HepG2 (cell line): Measurements from ENCODE around the gene FIZ1. TPM values are rescaled to one million over a fixed set of nuclear protein-coding genes. Genes with fewer than 3 reads are reported as not detected.

Experiments used
- ATAC-seq: fragments of 200-7000 bp; cut with Tn5 transposase; 3 replicates; pipeline ENCODE4 v1.9.1; 2020; ENCODE audit warnings: mild to moderate bottlenecking, moderate library complexity
- BruUV-seq: library from RNA; stranded (reverse); fragments of 400-500 nt; replicated peaks from 2 replicates; lab custom pipeline; 2021; lab: Mats Ljungman, UMichigan
- CTCF ChIA-PET: fragments of 300-600 bp; formaldehyde crosslinking; extraction: SDS; loops from one replicate; lab custom pipeline; 2021; ENCODE audit warnings: low total read pairs, inconsistent platforms, low intra/inter-chr PET ratio; lab: Yijun Ruan, JAX
- POLR2A ChIA-PET: fragments of 350-600 bp; sonication (Branson Sonifier 250); formaldehyde crosslinking; loops from one replicate; lab custom pipeline; 2020; ENCODE audit warnings: antibody characterized with exemption, inconsistent platforms; lab: Yijun Ruan, JAX
- DNase-seq: peaks from one replicate; pipeline ENCODE4 v3.0.0-alpha.2; 2015; ENCODE audit warnings: low spot score
- FAIRE-seq: peaks from 3 replicates; lab custom pipeline; 2011; peaks lifted over from hg19 to GRCh38; lab: Jason Lieb, UNC
- H2AFZ ChIP-seq: one replicate; pipeline ENCODE4 v1.6.1; 2011; ENCODE audit warnings: low read length, inconsistent platforms
- H3K27ac ChIP-seq: fragments of 300-600 bp; 3 replicates; pipeline ENCODE4 v1.8.0; 2011; ENCODE audit warnings: mixed run types, mild to moderate bottlenecking, mixed read lengths, low read length, inconsistent platforms; ENCODE audit not compliant: insufficient read depth; ENCODE audit errors: extremely low read length
- H3K27me3 ChIP-seq, 2 experiments: fragments of 200-600 bp in 1 of 2; 2 replicates in 1 of 2; 3 replicates in 1 of 2; pipeline versions ENCODE4 v1.6.0 to v1.8.0; 2011; ENCODE audit warnings: low read length in 2 of 2, mild to moderate bottlenecking in 2 of 2, moderate library complexity in 2 of 2, inconsistent platforms in 1 of 2; ENCODE audit not compliant: insufficient read depth in 2 of 2, control insufficient read depth in 1 of 2
- H3K36me3 ChIP-seq, 2 experiments: fragments of 200-600 bp in 1 of 2; replicated peaks in 1 of 2; 2 replicates in 1 of 2; 3 replicates in 1 of 2; pipeline versions ENCODE4 v1.5.1 to v1.8.0; 2011; ENCODE audit warnings: low read length in 2 of 2, inconsistent platforms in 1 of 2; ENCODE audit not compliant: insufficient read depth in 2 of 2, control insufficient read depth in 1 of 2
- H3K4me1 ChIP-seq: 2 replicates; pipeline ENCODE4 v1.5.1; 2012; ENCODE audit warnings: low read length, inconsistent platforms; ENCODE audit not compliant: insufficient read depth
- H3K4me2 ChIP-seq: 2 replicates; pipeline ENCODE4 v1.6.0; 2011; ENCODE audit warnings: low read depth, low read length, inconsistent platforms
- H3K4me3 ChIP-seq, 3 experiments: fragments of 200-600 bp in 1 of 3; sonication (generic), shearing (Covaris generic) in 1 of 3; replicated peaks in 1 of 3; 2 replicates each; pipeline ENCODE4 v1.5.1; 2011 to 2016; ENCODE audit warnings: low read length in 3 of 3, inconsistent platforms in 2 of 3, low read depth in 2 of 3, mild to moderate bottlenecking in 2 of 3, control low read depth in 1 of 3, mixed read lengths in 1 of 3; ENCODE audit not compliant: insufficient read depth in 1 of 3
- H3K79me2 ChIP-seq: one replicate; pipeline ENCODE4 v1.6.1; 2011; ENCODE audit warnings: low read length, inconsistent platforms; ENCODE audit not compliant: insufficient read depth
- H3K9ac ChIP-seq: 2 replicates; pipeline ENCODE4 v1.6.0; 2011; ENCODE audit warnings: mild to moderate bottlenecking, low read depth, low read length, inconsistent platforms; ENCODE audit not compliant: insufficient read depth
- H3K9me3 ChIP-seq: 2 replicates; pipeline ENCODE4 v1.5.1; 2012; ENCODE audit warnings: mild to moderate bottlenecking, low read length
- H4K20me1 ChIP-seq: 2 replicates; pipeline ENCODE4 v1.6.0; 2011; ENCODE audit warnings: inconsistent platforms, mild to moderate bottlenecking, low read length, moderate library complexity; ENCODE audit not compliant: insufficient read depth
- DNMT1 ChIP-seq: sonication (generic); formaldehyde crosslinking; IDR thresholded peaks from 2 replicates; pipeline ENCODE4 v1.5.1; 2020; ENCODE audit warnings: mild to moderate bottlenecking, missing genetic modification reagents
- RBFOX2 ChIP-seq: fragments of 200-400 bp; formaldehyde crosslinking; IDR thresholded peaks from 2 replicates; pipeline ENCODE4 v1.6.1; 2017; ENCODE audit warnings: low read depth, mild to moderate bottlenecking, low read length
- ZFP91 ChIP-seq: sonication (generic); formaldehyde crosslinking; IDR thresholded peaks from 2 replicates; pipeline ENCODE4 v1.9.0; 2022; ENCODE audit warnings: missing genetic modification reagents, mild to moderate bottlenecking, borderline replicate concordance
- ZNF121 ChIP-seq: sonication (generic); formaldehyde crosslinking; IDR thresholded peaks from 2 replicates; pipeline ENCODE4 v1.5.0; 2020; ENCODE audit warnings: mild to moderate bottlenecking, missing genetic modification reagents
- ZNF556 ChIP-seq: sonication (generic); formaldehyde crosslinking; IDR thresholded peaks from 2 replicates; pipeline ENCODE4 v1.4.0; 2020; ENCODE audit warnings: mild to moderate bottlenecking, missing genetic modification reagents, borderline replicate concordance
- ZNF619 ChIP-seq: sonication (generic); formaldehyde crosslinking; IDR thresholded peaks from 2 replicates; pipeline ENCODE4 v1.4.0; 2020; ENCODE audit warnings: mild to moderate bottlenecking, missing genetic modification reagents
- WGBS: methylation state at CpG from one replicate; pipeline ENCODE4 v1.1.6; 2017; ENCODE audit warnings: low lambda C conversion rate; 5-methylcytosine and 5-hydroxymethylcytosine counted together
- in situ Hi-C: cut with HindIII; loops from 2 replicates; pipeline ENCODE4 v1.10.0; 2017; ENCODE audit warnings: low pct_unique_long_range_greater_than_20kb; ENCODE audit not compliant: extremely low pct_ligation_motif_present
- intact Hi-C: fragments of 100-400 bp; cut with micrococcal nuclease; formaldehyde crosslinking; loops from one replicate; pipeline ENCODE4 v1.10.0; 2022; ENCODE audit not compliant: unreplicated experiment
- polyA plus RNA-seq, 8 experiments: library from polyadenylated mRNA; depleted of rRNA in 3 of 8; stranded (reverse) in 7 of 8; unstranded in 1 of 8; fragments of >200 nt; fragmentation: Illumina TruSeq in 4 of 8; extraction: Trizol in 4 of 8; gene quantifications; 2 replicates each; pipeline versions ENCODE4 v1.2.1 to v1.2.3, GENCODE V29; 2011 to 2016; ENCODE audit warnings: low read depth in 4 of 8, missing spikeins in 1 of 8, mixed read lengths in 1 of 8; ENCODE audit not compliant: insufficient read depth in 1 of 8
- total RNA-seq, 5 experiments: library from RNA; depleted of rRNA; stranded (reverse); fragments of >200 nt; fragmentation: Illumina TruSeq; extraction: Trizol; gene quantifications; 2 replicates each; pipeline ENCODE4 v1.2.3, GENCODE V29; 2016; ENCODE audit warnings: low read depth in 1 of 5

FIZ1 gene
- total and polyA plus RNA-seq, 2 of the 13 experiments (the other 11 are each of a cell fraction or from before 2014, with no cell fraction given) = 3.6 to 5.9 TPM

- Histone ChIP-seq H3K27ac (no peak overlapping the region), H3K4me3 (no peak overlapping the region), H3K36me3 (0 out of 5 replicates have a peak, but pooled peaks cover 0 to 8% of the 10 kb centered on the region in 2 experiments), H3K27me3 (no peaks in the 10 kb centered on the region), H3K9me3 (no peaks in the 10 kb centered on the region), H3K4me2 (no peak overlapping the region), H3K9ac (no peak overlapping the region), H3K79me2 (peaks cover 9% of the 10 kb centered on the region), H3K4me1 (peaks cover 25% of the 10 kb centered on the region), H4K20me1 (no peaks in the 10 kb centered on the region)
- no peak for DNase-seq
- intact Hi-C loops (no loop called here), in situ Hi-C loops (no loop called here)
- no peak for FAIRE-seq
- POLR2A ChIA-PET = no interaction called here
- 96% methylated on average over 69 of the region's 83 CpGs for WGBS
- no peak for ATAC-seq
- no peak for TF ChIP-seq ZNF556 (CRISPR knock-in tag)
- no peak for TF ChIP-seq ZNF619 (CRISPR knock-in tag)
- TF ChIP-seq RBFOX2 = peak; percentile 3; the same call in 1 of the 2 replicates
- TF ChIP-seq, all 625 proteins: peak for 1
- no peak overlapping the region for H2AFZ ChIP-seq
- CTCF ChIA-PET = no interaction called here
- no TSS peak for BruUV-seq
Observed at GRCh38 chr19:55578031-55578760, 21.1 kb downstream of the FIZ1 start.

- BruUV-seq = no TSS peak
- H3K27ac ChIP-seq = no peak overlapping the region
- FAIRE-seq (no peak), ATAC-seq (no peak), DNase-seq (no peak)
- no peaks in the 10 kb centered on the region for H3K27me3 ChIP-seq
- CTCF ChIA-PET = no interaction called here
- 96% methylated on average over 5 of the region's 5 CpGs for WGBS
- no peak overlapping the region for H3K4me3 ChIP-seq
- POLR2A ChIA-PET = interaction anchor here (0.8 kb wide), 1 partner anchor 23 kb away, joined by 3 read pairs; the partner anchor contains the start of gene FIZ1
- no peaks in the 10 kb centered on the region for H4K20me1 ChIP-seq
- H3K79me2 ChIP-seq = peaks cover 9% of the 10 kb centered on the region
- in situ Hi-C loops = no loop called here
- H3K4me1 ChIP-seq = peaks cover 14% of the 10 kb centered on the region
- intact Hi-C loops = no loop called here
- TF ChIP-seq ZNF121 (CRISPR knock-in tag) = peak; percentile 66; the same call in 1 of the 2 replicates
- TF ChIP-seq ZFP91 (CRISPR knock-in tag) = no peak
- TF ChIP-seq DNMT1 = no peak
- H3K9me3 ChIP-seq = no peaks in the 10 kb centered on the region
- H3K36me3 ChIP-seq = 0 out of 5 replicates have a peak, but pooled peaks cover 0 to 8% of the 10 kb centered on the region in 2 experiments
- no peak overlapping the region for H3K9ac ChIP-seq
- no peak overlapping the region for H3K4me2 ChIP-seq
- H2AFZ ChIP-seq = no peak overlapping the region
Observed at GRCh38 chr19:55576746-55577145, 22.6 kb downstream of the FIZ1 start.
